Inferior parietal cortex (tissue), 1 donor: ENCODE measurements around the gene DNMT3L.

Source experiments
- DNase-seq: peaks from one replicate; pipeline ENCODE4 v3.0.0-alpha.2; 2016; ENCODE audit errors: extremely low spot score

Gene DNMT3L

DNA sequence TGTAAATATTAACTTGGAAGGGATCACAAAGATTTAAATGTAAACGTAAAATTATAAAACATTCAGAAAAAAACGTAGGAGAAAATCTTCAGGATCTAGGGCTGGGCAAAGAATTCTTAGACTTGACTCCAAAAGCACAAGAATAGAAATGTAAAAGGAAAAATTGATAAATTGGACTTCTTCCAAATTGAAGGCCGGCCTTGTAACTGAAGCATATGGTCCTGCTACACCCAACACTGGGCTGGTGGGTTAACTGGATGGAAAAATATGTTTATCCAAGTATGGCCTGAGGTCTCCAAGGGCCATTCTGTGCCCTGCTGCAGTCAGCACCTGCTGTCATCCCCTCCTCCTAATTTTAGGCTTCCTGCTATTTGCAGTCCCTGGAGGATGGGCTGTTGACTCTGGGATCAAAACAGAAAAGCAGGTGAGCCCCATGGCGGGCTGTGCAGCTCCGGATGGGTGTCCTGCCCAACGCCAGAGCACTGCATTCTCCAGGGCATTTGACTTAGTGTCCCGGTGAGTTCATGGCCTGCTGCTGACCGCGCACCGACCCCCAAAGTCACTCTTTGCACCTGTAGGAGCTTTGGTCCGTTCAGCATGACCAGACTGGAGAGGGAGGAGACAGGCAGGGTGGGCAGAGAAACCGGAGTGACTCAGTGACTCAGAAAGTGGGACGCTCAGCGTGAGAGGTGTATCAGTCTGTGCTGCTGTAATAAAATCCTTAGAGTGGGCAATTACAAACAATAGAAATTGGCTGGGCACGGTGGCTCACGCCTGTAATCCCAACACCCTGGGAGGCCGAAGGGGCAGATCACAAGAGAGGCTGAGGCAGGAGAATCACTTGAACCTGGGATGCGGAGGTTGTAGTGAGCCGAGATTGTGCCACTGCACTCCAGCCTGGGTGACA lies 17.9 kb upstream of the DNMT3L start:
- DNase-seq, result no peak

DNA sequence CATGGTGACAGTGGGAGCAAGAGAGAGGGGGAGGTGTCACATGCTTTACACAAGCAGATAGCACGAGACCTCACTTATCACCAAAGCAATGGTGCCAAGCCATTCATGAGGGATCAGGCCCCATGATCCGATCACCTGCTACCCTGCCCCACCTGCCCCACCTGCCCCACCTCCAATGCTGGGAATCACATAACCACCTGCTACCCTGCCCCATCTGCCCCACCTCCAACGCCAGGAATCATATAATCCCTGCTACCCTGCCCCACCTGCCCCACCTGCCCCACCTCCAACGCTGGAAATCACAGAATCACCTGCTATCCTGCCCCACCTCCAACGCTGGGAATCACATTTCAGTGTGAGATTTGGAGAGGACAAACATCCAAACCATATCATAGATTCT lies 13.3 kb upstream of the DNMT3L start:
- DNase-seq, result no peak

GRCh38 chr21:44273046-44273445 lies 11.3 kb upstream of the DNMT3L start:
- DNase-seq, result no peak

- no peak for DNase-seq
Observed at GRCh38 chr21:44272284-44272858, 10.7 kb upstream of the DNMT3L start.

DNA sequence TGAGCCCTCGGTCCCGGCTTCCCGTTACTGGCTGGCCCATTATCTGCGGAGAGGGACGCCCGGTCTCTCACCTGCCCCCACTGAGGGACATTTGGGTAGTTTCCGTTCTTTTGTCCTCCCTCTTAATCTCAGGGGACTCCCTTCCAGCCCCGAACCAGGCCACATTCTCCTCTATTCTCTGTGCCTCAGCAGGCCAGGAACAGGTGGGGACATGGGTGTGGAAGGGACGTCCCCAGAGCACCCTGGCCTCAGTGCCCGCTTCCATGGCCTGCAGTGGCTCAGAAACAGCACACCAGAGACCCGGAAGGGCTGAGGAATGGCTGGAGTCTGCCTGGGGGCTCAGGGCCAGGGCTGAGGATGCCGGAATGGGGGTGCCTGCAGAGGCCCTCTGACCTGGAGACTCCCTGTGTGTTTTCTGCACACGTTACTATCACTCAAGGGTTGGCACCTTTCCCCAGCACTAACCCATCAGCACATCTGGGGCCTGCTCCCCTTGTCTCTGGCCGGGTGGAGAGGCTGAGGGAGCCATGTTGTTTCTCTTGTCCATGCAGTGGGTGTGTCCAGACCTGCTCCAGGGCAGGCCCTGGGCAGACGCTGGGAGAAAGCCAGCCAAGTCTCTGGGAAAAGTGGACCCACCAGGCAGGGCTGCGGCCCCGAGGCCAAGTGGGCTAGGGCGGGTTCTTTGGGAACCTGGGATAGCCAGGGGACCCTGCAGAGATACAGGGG lies 10.0 kb upstream of the DNMT3L start:
- no peak for DNase-seq

GRCh38 chr21:44269090-44269489 lies 7.4 kb upstream of the DNMT3L start:
- DNase-seq, result no peak

GRCh38 chr21:44267655-44268142 lies 6.0 kb upstream of the DNMT3L start:
- DNase-seq, result peak; percentile 5

- DNase-seq, result no peak
Observed at GRCh38 chr21:44265734-44266270, 4.1 kb upstream of the DNMT3L start.

DNA sequence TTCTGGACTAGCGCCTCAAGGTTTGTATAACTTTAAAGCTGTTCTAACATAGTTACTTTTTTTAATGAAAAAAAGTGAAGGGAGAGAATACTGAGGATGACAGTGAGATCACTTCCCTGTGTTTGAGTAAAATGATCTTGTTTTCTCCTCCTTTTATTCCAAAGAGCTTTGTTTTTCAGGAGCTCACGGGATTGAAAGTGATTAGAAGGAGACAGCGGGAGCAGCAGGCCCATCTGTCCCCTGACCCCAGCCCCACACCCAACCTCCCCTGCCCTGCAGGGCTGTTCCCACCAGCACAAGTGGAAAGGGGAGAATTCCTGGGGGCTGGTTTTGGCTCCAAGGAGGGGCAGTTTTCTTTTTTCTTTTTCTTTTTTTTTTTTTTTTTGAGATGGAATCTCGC lies 2.1 kb upstream of the DNMT3L start:
- no peak for DNase-seq

GRCh38 chr21:44263221-44263760 lies 1.6 kb upstream of the DNMT3L start:
- no peak for DNase-seq

GRCh38 chr21:44262338-44263056 lies 800 bp upstream of the DNMT3L start:
- DNase-seq, result no peak

DNA sequence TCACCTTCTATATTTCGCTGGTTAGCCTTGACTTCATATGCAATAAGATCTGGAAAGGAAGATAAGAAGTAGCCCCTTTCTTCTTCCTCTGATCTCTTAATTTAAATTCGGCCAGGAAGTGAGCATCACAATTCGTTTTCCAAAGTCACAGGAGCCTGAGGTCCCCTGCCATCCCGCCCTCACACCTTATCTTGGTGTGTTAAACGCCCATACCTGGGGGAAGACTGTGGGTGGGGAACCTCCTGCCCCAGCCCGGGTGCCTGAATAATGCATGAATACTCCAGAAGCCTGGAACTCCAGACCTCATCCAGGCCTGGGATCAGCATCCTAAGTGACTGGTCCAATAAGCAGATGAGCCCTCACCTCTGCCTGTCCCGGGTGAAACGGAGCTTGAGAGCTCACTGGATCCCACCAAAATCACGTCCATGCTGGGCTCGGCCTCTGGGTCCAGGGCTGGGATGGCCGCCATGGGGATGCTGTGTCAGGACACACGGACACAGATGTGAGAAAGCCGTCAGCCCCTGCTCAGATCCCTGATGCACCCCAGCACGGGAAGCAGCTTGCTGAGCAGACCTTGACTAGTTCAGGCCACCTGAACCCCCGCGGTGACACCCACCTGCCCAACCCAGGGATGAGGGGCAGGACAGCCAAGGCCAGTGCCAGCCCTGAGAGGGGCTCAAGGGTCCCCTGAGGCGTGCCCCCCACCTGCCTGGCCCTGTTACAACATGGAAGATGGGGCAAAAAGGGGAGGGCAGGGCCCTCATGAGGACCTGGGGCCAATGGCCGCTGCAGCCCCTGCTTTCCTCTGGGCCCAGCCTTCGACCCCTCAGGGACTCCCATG lies 686 bp downstream of the DNMT3L start:
- DNase-seq, result no peak

DNA sequence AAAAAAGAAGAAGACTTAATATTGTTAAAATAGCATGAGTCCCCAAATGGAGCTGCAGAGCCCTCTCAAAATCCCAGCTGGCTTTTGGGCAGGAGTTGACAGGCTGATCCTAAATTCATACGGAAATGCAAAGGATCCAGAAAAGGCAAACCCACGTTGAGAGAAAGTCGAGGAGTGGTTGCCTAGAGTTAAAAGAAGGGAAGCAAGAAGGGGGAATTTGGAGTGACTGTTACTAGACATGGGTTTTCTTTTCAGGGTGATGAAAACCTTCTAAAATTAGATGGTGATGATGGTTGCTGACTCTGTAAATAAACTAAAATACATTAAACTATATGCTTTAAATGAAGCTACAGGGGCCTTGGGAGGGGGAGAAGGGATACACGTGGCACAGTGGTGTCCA lies 1.6 kb downstream of the DNMT3L start:
- no peak for DNase-seq

DNA sequence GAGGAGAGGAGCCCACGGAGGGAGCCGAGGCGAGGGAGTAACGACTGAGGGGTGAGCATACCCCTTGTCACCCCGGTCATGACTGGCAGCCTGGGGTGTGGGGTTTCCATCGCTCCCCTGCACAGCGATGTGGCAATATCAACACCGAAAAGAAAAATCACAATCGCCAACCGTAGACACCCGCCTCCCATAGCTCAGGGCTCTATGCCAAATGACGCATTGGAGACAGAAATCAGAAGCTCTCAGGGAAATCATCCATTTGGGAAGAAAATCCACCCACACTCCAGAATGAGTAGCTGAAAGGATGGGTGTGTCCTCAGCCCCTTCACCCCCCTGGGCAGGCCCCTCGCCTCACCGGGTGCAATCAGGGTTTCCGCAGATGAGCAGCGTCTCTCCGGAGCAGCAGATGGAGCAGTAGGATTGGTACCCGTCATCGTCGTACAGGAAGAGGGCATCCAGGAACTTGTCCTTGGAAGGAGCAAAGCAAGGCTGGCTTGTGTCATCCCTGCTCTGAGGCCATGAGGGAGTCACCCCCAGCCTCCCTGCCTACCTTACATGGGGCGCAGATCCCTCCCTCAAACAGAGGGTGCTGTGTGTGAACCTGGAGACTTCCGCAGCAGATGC lies 2.5 kb downstream of the DNMT3L start:
- no peak for DNase-seq

DNA sequence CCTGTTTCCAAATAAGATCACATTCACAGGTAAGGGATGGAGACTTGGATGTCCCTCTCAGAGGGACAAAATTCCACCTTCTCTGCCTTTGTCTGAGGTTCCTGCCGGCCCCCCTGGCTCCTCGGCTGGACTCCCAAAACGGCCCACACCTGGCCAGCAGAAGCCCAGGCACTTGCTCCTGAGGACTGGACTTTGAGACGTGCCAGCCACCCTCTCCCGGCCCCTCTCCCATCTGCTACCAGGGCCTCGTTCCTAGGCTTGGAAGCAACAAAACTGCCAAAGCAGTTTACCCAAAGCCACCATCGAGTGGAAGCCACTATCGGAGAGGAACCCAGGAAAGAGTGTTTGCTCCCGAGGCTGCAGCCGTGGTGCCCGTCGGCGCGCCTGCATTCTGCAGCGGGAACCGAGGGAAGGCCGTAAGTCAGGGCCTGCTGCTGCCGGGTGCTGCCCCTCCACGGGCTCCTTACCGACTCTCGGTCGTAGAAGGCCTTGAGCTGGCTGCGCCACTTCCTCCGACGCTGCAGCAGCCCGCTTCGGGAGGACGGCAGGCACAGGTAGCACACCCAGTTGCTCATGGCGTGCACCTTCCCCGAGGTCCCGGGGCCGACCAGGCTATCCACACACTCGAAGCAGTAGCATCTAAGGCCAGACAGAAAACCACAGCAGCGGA lies 3.5 kb downstream of the DNMT3L start:
- no peak for DNase-seq

DNA sequence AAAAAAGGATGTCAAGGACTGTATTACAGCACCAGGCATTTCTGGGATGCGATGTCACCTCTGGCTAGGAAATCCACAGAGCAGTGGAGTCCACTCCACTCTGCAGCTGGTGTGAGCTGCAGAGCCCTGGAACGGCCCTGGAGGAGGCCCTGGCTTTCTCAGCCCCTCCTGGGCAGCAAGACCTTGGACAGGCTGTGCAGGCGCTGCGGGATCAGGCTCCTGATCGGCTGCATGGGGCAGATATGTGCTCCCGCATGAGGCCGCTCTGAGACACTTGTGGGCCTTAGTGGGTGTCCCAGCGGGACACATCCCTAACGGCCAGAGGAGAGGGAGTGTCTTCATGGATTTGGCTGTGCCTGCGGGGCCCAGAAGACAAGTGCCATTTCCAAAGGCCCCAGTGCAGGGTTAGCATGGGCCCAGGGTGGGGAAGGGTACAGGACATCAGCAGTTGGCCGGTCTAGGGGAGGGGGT lies 6.2 kb downstream of the DNMT3L start:
- no peak for DNase-seq

- no peak for DNase-seq
Observed at GRCh38 chr21:44253832-44254710, 7.6 kb downstream of the DNMT3L start.
